ENCODE results near the gene CCND1.

DNA sequence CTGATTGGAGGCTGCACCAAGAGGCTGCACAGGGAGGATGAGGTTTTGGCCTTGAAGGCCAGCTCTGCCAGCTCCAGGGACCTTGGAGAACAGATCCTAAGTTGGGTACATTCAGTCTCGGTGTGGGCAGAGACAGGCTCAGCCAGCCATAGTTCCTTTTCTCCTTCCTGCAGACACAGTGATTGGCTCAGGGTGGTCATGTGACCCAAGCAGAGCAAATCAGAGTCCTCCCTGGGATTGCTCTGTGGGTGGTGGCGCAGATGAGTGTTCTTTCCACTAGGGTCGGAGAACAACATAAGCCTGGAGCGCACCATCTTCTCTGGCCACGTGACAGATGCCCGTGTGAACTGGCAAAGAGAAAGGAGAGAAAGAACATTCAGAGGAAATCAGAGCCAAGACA, 47.1 kb upstream of the CCND1 start:
- TF ChIP-seq SIN3A (IDR thresholded peaks at IDR 0.05; ENCODE audit: borderline replicate concordance, insufficient read depth, low read length) = no peak
- no peak for TF ChIP-seq TAF1 (IDR thresholded peaks at IDR 0.05; ENCODE audit: borderline replicate concordance, insufficient read depth, low read length)
- no peak for TF ChIP-seq POLR2AphosphoS5 (IDR thresholded peaks at IDR 0.05; ENCODE audit: low read depth, low read length)
- TF ChIP-seq, protein P1, sequence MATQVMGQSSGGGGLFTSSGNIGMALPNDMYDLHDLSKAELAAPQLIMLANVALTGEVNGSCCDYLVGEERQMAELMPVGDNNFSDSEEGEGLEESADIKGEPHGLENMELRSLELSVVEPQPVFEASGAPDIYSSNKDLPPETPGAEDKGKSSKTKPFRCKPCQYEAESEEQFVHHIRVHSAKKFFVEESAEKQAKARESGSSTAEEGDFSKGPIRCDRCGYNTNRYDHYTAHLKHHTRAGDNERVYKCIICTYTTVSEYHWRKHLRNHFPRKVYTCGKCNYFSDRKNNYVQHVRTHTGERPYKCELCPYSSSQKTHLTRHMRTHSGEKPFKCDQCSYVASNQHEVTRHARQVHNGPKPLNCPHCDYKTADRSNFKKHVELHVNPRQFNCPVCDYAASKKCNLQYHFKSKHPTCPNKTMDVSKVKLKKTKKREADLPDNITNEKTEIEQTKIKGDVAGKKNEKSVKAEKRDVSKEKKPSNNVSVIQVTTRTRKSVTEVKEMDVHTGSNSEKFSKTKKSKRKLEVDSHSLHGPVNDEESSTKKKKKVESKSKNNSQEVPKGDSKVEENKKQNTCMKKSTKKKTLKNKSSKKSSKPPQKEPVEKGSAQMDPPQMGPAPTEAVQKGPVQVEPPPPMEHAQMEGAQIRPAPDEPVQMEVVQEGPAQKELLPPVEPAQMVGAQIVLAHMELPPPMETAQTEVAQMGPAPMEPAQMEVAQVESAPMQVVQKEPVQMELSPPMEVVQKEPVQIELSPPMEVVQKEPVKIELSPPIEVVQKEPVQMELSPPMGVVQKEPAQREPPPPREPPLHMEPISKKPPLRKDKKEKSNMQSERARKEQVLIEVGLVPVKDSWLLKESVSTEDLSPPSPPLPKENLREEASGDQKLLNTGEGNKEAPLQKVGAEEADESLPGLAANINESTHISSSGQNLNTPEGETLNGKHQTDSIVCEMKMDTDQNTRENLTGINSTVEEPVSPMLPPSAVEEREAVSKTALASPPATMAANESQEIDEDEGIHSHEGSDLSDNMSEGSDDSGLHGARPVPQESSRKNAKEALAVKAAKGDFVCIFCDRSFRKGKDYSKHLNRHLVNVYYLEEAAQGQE (IDR thresholded peaks at IDR 0.05; ENCODE audit: insufficient read depth in 1 of 2, low read depth in 2 of 2, low read length in 2 of 2) = no peak
- no peak for TF ChIP-seq FOXP2 (optimal IDR thresholded peaks at IDR 0.05; ENCODE audit: borderline replicate concordance, extremely low read depth, extremely low read length, insufficient read depth)

Measured in PFSK-1 (cell line).